MCF 10A (cell line): ENCODE measurements around the gene HSDL2. TPM values are rescaled to one million over a fixed set of nuclear protein-coding genes. Genes with fewer than 3 reads are reported as not detected.

Experiments used
- BruUV-seq: library from RNA; stranded (reverse); fragments of 400-500 nt; replicated peaks from 2 replicates; lab custom pipeline; 2021; lab: Mats Ljungman, UMichigan
- CTCF ChIA-PET: fragments of 300-600 bp; sonication (Branson Sonifier 250); formaldehyde crosslinking; extraction: SDS; loops from one replicate; lab custom pipeline; 2021; ENCODE audit warnings: antibody characterized with exemption, inconsistent platforms; lab: Yijun Ruan, JAX
- POLR2A ChIA-PET: fragments of 300-600, 350-650 bp; sonication (Branson Sonifier 250); formaldehyde crosslinking; extraction: SDS; loops from one replicate; lab custom pipeline; 2020; ENCODE audit warnings: antibody characterized with exemption, inconsistent platforms; lab: Yijun Ruan, JAX
- DNase-seq: peaks from one replicate; pipeline ENCODE4 v3.0.0-alpha.2; 2018; ENCODE audit not compliant: unreplicated experiment
- H3K27ac Mint-ChIP-seq: one replicate; pipeline ENCODE4 v1.8.0; 2022; ENCODE audit warnings: mild to moderate bottlenecking, low read depth, mixed read lengths; ENCODE audit not compliant: unreplicated experiment
- H3K27me3 Mint-ChIP-seq: one replicate; pipeline ENCODE4 v1.8.0; 2022; ENCODE audit warnings: mixed read lengths; ENCODE audit not compliant: insufficient read depth, unreplicated experiment
- H3K36me3 Mint-ChIP-seq: one replicate; pipeline ENCODE4 v1.8.0; 2022; ENCODE audit warnings: mild to moderate bottlenecking, moderate library complexity, mixed read lengths; ENCODE audit not compliant: insufficient read depth, unreplicated experiment
- H3K4me1 Mint-ChIP-seq: one replicate; pipeline ENCODE4 v1.8.0; 2022; ENCODE audit warnings: mixed read lengths; ENCODE audit not compliant: insufficient read depth, unreplicated experiment
- H3K4me3 Mint-ChIP-seq: one replicate; pipeline ENCODE4 v1.8.0; 2022; ENCODE audit warnings: mild to moderate bottlenecking, moderate library complexity, mixed read lengths; ENCODE audit not compliant: unreplicated experiment
- H3K9me3 Mint-ChIP-seq: one replicate; pipeline ENCODE4 v1.8.0; 2022; ENCODE audit warnings: mixed read lengths; ENCODE audit not compliant: unreplicated experiment
- CTCF ChIP-seq: fragments of 200-600 bp; IDR thresholded peaks from one replicate; pipeline ENCODE4 v1.8.0; 2022; ENCODE audit warnings: antibody characterized with exemption, mild to moderate bottlenecking; ENCODE audit not compliant: unreplicated experiment
- intact Hi-C: fragments of 100-400 bp; cut with micrococcal nuclease; formaldehyde crosslinking; loops from 2 replicates; pipeline ENCODE4 v1.14.1; 2022
- total RNA-seq: library from RNA; stranded (reverse); gene quantifications from 2 replicates; pipeline ENCODE4 v1.2.3, GENCODE V29; 2022

Gene HSDL2
- total RNA-seq, 1 experiment from 2014 or later, result 26.7 TPM

DNA sequence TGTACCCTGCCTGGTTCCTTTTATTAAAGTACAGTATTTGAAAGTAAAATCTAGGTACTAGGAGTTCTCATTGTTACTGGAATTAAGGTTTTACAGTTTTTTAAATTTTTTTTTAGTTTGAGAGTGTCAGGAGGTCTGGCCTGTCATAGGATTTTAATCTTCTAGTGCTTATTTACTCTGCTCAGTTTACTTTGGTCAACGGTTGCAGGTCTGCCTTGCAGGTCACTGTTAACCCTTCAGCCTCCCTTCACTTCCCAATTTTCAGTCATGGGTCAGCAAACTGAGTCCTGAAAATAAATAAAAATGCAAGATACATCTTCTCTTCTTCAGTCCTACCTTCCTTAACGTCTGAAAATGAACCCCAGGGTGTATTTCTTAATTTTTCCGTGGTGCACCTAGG, 27.7 kb upstream of the HSDL2 start:
- ChIA-PET POLR2A (interaction anchor here (1.0 kb wide), 1 partner anchor 14 kb away, joined by 4 read pairs; no protein-coding TSS in a partner anchor), CTCF (interaction anchor here (1.9 kb wide), 1 partner anchor 239 kb away, joined by 11 read pairs; no protein-coding TSS in a partner anchor)
- TF ChIP-seq CTCF, result no peak
- intact Hi-C loops, result no loop called here
- BruUV-seq, result no TSS peak
- H3K27me3 Mint-ChIP-seq, result no peaks in the 10 kb centered on the region
- no peak overlapping the region for H3K4me3 Mint-ChIP-seq
- H3K4me1 Mint-ChIP-seq, result peaks cover 14% of the 10 kb centered on the region
- no peak overlapping the region for H3K27ac Mint-ChIP-seq
- H3K36me3 Mint-ChIP-seq, result no peaks in the 10 kb centered on the region
- DNase-seq, result no peak
- no peaks in the 10 kb centered on the region for H3K9me3 Mint-ChIP-seq

- no peak for TF ChIP-seq CTCF
- CTCF ChIA-PET, result interaction anchor here (0.9 to 1.9 kb wide), 5 partner anchors 9 to 257 kb away, joined by 3 to 6 read pairs (median 4); no protein-coding TSS in a partner anchor
- POLR2A ChIA-PET, result interaction anchor here (0.5 to 0.9 kb wide), 3 partner anchors 8 to 259 kb away, joined by 3 to 4 read pairs (median 3); no protein-coding TSS in a partner anchor
- Mint-ChIP-seq H3K4me3 (no peak overlapping the region), H3K27me3 (no peaks in the 10 kb centered on the region), H3K27ac (no peak overlapping the region), H3K4me1 (peaks cover 5% of the 10 kb centered on the region), H3K36me3 (no peaks in the 10 kb centered on the region), H3K9me3 (no peaks in the 10 kb centered on the region)
- intact Hi-C loops, result no loop called here
- no peak for DNase-seq
- BruUV-seq, result no TSS peak
These were observed 25.7 kb upstream of the HSDL2 start for GRCh38 chr9:112354081-112354743.

- CTCF ChIA-PET, result interaction anchor here (1.3 to 2.5 kb wide), 3 partner anchors 242 to 280 kb away, joined by 5 to 25 read pairs (median 6); no protein-coding TSS in a partner anchor
- H3K27ac Mint-ChIP-seq, result no peak overlapping the region
These were observed 24.4 kb upstream of the HSDL2 start for GRCh38 chr9:112355427-112355897.

More at GRCh38 chr9:112355427-112355897, 24.4 kb upstream of the HSDL2 start:
- TF ChIP-seq CTCF, result no peak
- DNase-seq, result no peak
- no peaks in the 10 kb centered on the region for H3K36me3 Mint-ChIP-seq
- no peak overlapping the region for H3K4me3 Mint-ChIP-seq
- no peaks in the 10 kb centered on the region for H3K27me3 Mint-ChIP-seq
- H3K9me3 Mint-ChIP-seq, result no peaks in the 10 kb centered on the region
- no TSS peak for BruUV-seq
- intact Hi-C loops, result no loop called here
- POLR2A ChIA-PET, result no interaction called here
- peaks cover 9% of the 10 kb centered on the region for H3K4me1 Mint-ChIP-seq
